Measurements from ENCODE around the gene ATG14. TPM values are rescaled to one million over a fixed set of nuclear protein-coding genes. Genes with fewer than 3 reads are reported as not detected.

ATG14 gene
- total RNA-seq, 1 donor from 2014 or later = 11.4 TPM

DNA sequence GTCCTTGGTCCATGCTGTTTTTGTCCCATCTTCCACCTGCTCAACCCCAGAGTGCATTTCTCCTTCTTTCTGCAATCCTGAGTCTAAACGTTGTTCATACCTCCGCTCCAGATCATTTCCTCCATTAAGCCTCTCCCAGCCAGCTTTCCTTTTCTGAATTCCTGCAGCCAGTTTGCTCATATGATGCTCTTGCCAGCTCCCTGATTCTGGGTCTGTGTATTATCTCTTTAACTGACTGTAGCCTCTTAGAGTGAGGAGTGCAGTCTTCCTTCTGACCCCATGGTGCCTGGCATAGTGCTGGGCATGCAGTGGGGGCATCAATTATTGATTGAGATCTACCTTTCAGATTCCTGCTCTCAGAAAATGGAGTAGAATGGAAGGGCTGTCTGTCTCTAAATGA lies 40.3 kb upstream of the ATG14 start:
- Mint-ChIP-seq H3K27ac (no peak overlapping the region), H3K27me3 (peaks cover 2% of the 10 kb centered on the region)

DNA sequence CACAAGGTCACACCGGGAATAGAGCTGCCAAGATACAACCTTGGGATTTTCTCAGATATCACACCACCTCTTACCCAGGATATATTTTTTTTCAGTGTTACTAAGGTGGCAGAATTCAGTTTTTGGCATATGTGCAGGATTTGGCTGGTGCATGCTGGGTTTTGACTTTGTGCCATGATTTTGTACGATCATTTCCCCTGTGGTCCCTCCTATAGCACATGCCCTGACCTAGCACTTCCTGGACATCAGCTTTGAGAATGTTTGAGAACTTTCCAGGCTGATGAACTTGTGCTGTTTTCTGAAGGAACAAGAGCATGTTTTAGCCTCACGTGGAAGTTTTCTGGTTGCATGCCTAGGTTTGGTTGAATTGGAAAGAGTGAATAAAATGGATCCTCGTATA lies 39.8 kb upstream of the ATG14 start:
- peaks cover 11% of the 10 kb centered on the region for H3K4me1 Mint-ChIP-seq (ENCODE audit: unreplicated experiment)
- no peak overlapping the region for H3K4me3 Mint-ChIP-seq
- H3K27me3 Mint-ChIP-seq = peaks cover 2% of the 10 kb centered on the region
- TF ChIP-seq, protein P1, sequence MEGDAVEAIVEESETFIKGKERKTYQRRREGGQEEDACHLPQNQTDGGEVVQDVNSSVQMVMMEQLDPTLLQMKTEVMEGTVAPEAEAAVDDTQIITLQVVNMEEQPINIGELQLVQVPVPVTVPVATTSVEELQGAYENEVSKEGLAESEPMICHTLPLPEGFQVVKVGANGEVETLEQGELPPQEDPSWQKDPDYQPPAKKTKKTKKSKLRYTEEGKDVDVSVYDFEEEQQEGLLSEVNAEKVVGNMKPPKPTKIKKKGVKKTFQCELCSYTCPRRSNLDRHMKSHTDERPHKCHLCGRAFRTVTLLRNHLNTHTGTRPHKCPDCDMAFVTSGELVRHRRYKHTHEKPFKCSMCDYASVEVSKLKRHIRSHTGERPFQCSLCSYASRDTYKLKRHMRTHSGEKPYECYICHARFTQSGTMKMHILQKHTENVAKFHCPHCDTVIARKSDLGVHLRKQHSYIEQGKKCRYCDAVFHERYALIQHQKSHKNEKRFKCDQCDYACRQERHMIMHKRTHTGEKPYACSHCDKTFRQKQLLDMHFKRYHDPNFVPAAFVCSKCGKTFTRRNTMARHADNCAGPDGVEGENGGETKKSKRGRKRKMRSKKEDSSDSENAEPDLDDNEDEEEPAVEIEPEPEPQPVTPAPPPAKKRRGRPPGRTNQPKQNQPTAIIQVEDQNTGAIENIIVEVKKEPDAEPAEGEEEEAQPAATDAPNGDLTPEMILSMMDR (conservative IDR thresholded peaks at IDR 0.05) = no peak
- H3K36me3 Mint-ChIP-seq = no peaks in the 10 kb centered on the region
- no peaks in the 10 kb centered on the region for H3K9me3 Mint-ChIP-seq
- H3K27ac Mint-ChIP-seq = no peak overlapping the region
- no peak for DNase-seq (ENCODE audit: extremely low spot score, unreplicated experiment)

More for the DNA sequence above, 40.3 kb upstream of the ATG14 start:
- Mint-ChIP-seq H3K4me3 (no peak overlapping the region), H3K36me3 (no peaks in the 10 kb centered on the region), H3K9me3 (no peaks in the 10 kb centered on the region), H3K4me1 (ENCODE audit: unreplicated experiment) (peaks cover 11% of the 10 kb centered on the region)
- TF ChIP-seq, protein P1 (conservative IDR thresholded peaks at IDR 0.05) = no peak
- no peak for DNase-seq (ENCODE audit: extremely low spot score, unreplicated experiment)

DNA sequence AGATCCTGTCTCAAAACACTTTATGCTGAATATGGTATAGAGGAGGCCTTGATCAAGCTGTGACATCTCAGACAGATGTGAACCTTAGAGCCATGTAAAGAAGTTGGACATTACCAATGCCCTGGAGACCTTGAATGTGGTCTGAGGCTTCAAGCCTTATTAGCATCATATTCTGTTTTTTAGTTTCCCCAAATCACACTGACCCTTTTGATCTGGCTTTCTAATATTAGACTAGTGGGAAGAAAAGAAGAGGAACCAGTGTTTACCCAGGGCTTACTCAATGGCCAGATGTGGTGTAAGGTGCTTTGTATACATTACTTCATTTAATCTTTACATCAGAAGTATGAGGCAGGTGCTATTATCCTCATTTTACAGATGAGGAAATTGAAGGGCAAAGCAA lies 39.4 kb upstream of the ATG14 start:
- Mint-ChIP-seq H3K4me1 (ENCODE audit: unreplicated experiment) (peaks cover 15% of the 10 kb centered on the region), H3K27ac (no peak overlapping the region), H3K9me3 (no peaks in the 10 kb centered on the region), H3K27me3 (peaks cover 2% of the 10 kb centered on the region), H3K4me3 (no peak overlapping the region), H3K36me3 (no peaks in the 10 kb centered on the region)
- TF ChIP-seq, protein P1 (conservative IDR thresholded peaks at IDR 0.05) = no peak
- no peak for DNase-seq (ENCODE audit: extremely low spot score, unreplicated experiment)

- Mint-ChIP-seq H3K4me1 (ENCODE audit: unreplicated experiment) (peaks cover 16% of the 10 kb centered on the region), H3K9me3 (no peaks in the 10 kb centered on the region), H3K36me3 (no peaks in the 10 kb centered on the region), H3K27me3 (peaks cover 2% of the 10 kb centered on the region), H3K4me3 (no peak overlapping the region), H3K27ac (no peak overlapping the region)
- no peak for DNase-seq (ENCODE audit: extremely low spot score, unreplicated experiment)
- TF ChIP-seq, protein P1 (conservative IDR thresholded peaks at IDR 0.05) = no peak
These were observed 38.9 kb upstream of the ATG14 start for GRCh38 chr14:55450539-55450938.

DNA sequence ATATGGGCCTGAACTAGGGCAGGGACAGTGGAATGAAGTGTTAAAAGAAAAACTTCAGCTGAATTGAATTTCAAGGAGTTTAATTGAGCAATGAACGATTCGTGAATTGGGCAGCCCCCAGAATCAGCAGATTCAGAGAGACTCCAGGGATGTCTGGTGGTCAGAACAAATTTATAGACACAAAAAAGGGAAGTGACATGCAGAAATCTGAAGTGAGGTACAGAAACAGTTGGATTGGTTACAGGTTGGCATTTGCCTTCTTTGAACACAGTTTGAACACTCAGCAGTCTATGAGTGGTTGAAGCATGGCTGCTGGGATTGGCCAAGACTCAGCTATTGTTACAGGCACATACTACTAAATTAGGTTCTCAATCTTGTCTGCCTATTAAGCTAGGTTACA lies 38.5 kb upstream of the ATG14 start:
- Mint-ChIP-seq H3K27me3 (peaks cover 2% of the 10 kb centered on the region), H3K27ac (no peak overlapping the region), H3K9me3 (no peaks in the 10 kb centered on the region), H3K36me3 (no peaks in the 10 kb centered on the region), H3K4me3 (no peak overlapping the region), H3K4me1 (ENCODE audit: unreplicated experiment) (peaks cover 16% of the 10 kb centered on the region)
- no peak for DNase-seq (ENCODE audit: extremely low spot score, unreplicated experiment)
- TF ChIP-seq, protein P1 (conservative IDR thresholded peaks at IDR 0.05) = no peak

- H3K4me3 Mint-ChIP-seq = no peak overlapping the region
These were observed 37.5 kb upstream of the ATG14 start for GRCh38 chr14:55449116-55449515.

More at GRCh38 chr14:55449116-55449515, 37.5 kb upstream of the ATG14 start:
- Mint-ChIP-seq H3K4me1 (ENCODE audit: unreplicated experiment) (peaks cover 7% of the 10 kb centered on the region), H3K9me3 (no peaks in the 10 kb centered on the region), H3K36me3 (no peaks in the 10 kb centered on the region), H3K27ac (no peak overlapping the region), H3K27me3 (peaks cover 2% of the 10 kb centered on the region)
- TF ChIP-seq, protein P1 (conservative IDR thresholded peaks at IDR 0.05) = no peak
- DNase-seq (ENCODE audit: extremely low spot score, unreplicated experiment) = no peak
